ENCODE data around the gene CIC.

CIC gene

GRCh38 chr19:42268704-42269477 lies at the start of gene CIC:
Gene CIC, plus strand, starts transcription at chr19:42269252. Its CDS starts 2,532 bp downstream, at chr19:42271784.
- in situ Hi-C loops (cut with MboI; ENCODE audit: low sequenced_read_pairs) = no loop called here

- in situ Hi-C loops (cut with MboI; ENCODE audit: low sequenced_read_pairs) = no loop called here
These were observed 49.0 kb upstream of the CIC start, which contains the start of gene ZNF526 for GRCh38 chr19:42219812-42220750. Gene ZNF526, plus strand, starts transcription at chr19:42220312. Its CDS starts 4,092 bp downstream, at chr19:42224404.

GRCh38 chr19:42220751-42221097 lies 48.3 kb upstream of the CIC start:
- in situ Hi-C loops (cut with MboI; ENCODE audit: low sequenced_read_pairs) = no loop called here

GRCh38 chr19:42224940-42225717 lies 43.9 kb upstream of the CIC start:
- in situ Hi-C loops (cut with MboI; ENCODE audit: low sequenced_read_pairs) = no loop called here

- in situ Hi-C loops (cut with MboI; ENCODE audit: low sequenced_read_pairs) = no loop called here
These were observed 43.2 kb upstream of the CIC start for GRCh38 chr19:42225718-42226292.

GRCh38 chr19:42226886-42227285 lies 42.2 kb upstream of the CIC start:
- in situ Hi-C loops (cut with MboI; ENCODE audit: low sequenced_read_pairs) = no loop called here

GRCh38 chr19:42228641-42229040 lies 40.4 kb upstream of the CIC start:
- in situ Hi-C loops (cut with MboI; ENCODE audit: low sequenced_read_pairs) = no loop called here

- in situ Hi-C loops (cut with MboI; ENCODE audit: low sequenced_read_pairs) = no loop called here
These were observed 39.7 kb upstream of the CIC start for GRCh38 chr19:42229301-42229854.

- in situ Hi-C loops (cut with MboI; ENCODE audit: low sequenced_read_pairs) = no loop called here
These were observed 39.1 kb upstream of the CIC start for GRCh38 chr19:42229855-42230351.

- in situ Hi-C loops (cut with MboI; ENCODE audit: low sequenced_read_pairs) = no loop called here
These were observed 38.5 kb upstream of the CIC start for GRCh38 chr19:42230571-42230970.

- in situ Hi-C loops (cut with MboI; ENCODE audit: low sequenced_read_pairs) = no loop called here
These were observed 36.6 kb upstream of the CIC start for GRCh38 chr19:42232435-42232834.

GRCh38 chr19:42233106-42233505 lies 35.9 kb upstream of the CIC start:
- in situ Hi-C loops (cut with MboI; ENCODE audit: low sequenced_read_pairs) = no loop called here

- in situ Hi-C loops (cut with MboI; ENCODE audit: low sequenced_read_pairs) = no loop called here
These were observed 35.3 kb upstream of the CIC start for GRCh38 chr19:42233678-42234292.

GRCh38 chr19:42234364-42234763 lies 34.7 kb upstream of the CIC start:
- in situ Hi-C loops (cut with MboI; ENCODE audit: low sequenced_read_pairs) = no loop called here

- in situ Hi-C loops (cut with MboI; ENCODE audit: low sequenced_read_pairs) = no loop called here
These were observed 33.9 kb upstream of the CIC start for GRCh38 chr19:42235181-42235580.

- in situ Hi-C loops (cut with MboI; ENCODE audit: low sequenced_read_pairs) = no loop called here
These were observed 29.4 kb upstream of the CIC start for GRCh38 chr19:42239544-42240220.

GRCh38 chr19:42241279-42241678 lies 27.8 kb upstream of the CIC start:
- in situ Hi-C loops (cut with MboI; ENCODE audit: low sequenced_read_pairs) = no loop called here

GRCh38 chr19:42242069-42242511 lies 27.0 kb upstream of the CIC start:
- in situ Hi-C loops (cut with MboI; ENCODE audit: low sequenced_read_pairs) = no loop called here

Data from HL-60/S4 treated with phorbol 12-myristate 13-acetate at 8.2 ng/mL for 4 days and 3 days (cell line).